ENCODE data around the gene VASH2.
"Not testable (repeated sequence)": the region's sequence is repeated elsewhere in the genome, so short reads cannot be mapped to it uniquely, and the experiment has no call there.

Gene VASH2

DNA sequence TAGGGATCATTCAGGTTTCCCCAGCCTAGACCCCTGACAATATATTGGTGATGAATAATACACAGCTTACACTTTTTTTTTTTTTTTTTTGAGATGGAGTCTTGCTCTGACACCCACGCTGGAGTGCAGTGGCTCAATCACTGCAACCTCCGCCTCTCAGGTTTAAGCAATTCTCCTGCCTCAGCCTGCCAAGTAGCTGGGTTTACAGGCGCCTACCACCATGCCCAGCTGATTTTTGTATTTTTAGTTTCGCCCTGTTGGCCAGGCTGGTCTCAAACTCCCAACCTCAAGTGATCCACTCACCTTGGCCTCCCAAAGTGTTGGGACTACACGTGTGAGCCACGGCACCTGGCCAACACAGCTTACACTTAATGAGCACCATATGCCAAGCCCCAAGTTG is 7.2 kb downstream of the VASH2 start:
- DNase-seq (ENCODE audit: low read depth): no peak

- DNase-seq (ENCODE audit: low read depth): no peak
Observed at GRCh38 chr1:212958175-212958574, 7.8 kb downstream of the VASH2 start.

GRCh38 chr1:212959266-212960220 is 9.2 kb downstream of the VASH2 start:
- no peak for DNase-seq (ENCODE audit: low read depth)

GRCh38 chr1:212960932-212961331 is 10.6 kb downstream of the VASH2 start:
- DNase-seq (ENCODE audit: low read depth): no peak

DNA sequence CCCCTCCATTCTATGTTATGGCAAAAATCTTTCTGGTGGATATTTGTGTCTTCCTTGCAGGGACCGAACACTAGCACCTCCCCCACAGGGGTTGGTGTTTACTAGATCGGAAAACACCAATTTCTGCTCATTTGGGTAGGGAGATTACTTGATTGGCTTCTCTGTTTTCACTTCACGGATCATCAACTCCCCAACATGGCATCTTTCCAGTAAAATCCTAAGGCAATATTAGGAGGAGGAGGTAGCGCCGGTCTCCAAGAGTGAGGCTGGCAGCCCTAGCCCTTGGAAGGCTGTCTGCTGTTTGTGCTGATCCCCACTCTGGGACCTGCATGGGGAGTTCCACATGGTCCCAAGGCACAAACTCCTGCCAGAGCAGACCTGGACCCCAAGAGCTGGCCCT is 12.2 kb downstream of the VASH2 start:
- DNase-seq (ENCODE audit: low read depth): no peak

DNA sequence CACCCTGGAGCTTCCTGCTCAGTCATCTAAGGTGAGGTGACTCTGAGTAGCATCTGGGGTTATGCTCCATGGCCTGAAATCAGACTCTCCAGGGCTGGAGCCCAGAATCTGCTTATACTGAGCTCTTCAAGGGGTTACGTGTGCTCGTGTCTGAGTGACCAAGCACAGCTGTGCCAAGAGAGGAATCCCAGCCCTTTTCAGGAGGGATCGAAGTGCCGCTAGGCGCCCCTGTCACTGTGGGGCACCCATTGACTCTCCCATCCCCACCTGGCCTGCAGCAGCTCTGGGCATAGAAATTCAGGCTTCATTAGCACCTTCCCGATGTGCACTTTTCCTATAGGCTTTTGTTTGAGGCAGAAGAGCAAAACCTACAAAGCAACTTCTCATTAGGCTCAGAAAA is 13.8 kb downstream of the VASH2 start:
- no peak for DNase-seq (ENCODE audit: low read depth)

- not testable (repeated sequence) for DNase-seq (ENCODE audit: low read depth)
Observed at GRCh38 chr1:212964993-212965392, 14.7 kb downstream of the VASH2 start.

DNA sequence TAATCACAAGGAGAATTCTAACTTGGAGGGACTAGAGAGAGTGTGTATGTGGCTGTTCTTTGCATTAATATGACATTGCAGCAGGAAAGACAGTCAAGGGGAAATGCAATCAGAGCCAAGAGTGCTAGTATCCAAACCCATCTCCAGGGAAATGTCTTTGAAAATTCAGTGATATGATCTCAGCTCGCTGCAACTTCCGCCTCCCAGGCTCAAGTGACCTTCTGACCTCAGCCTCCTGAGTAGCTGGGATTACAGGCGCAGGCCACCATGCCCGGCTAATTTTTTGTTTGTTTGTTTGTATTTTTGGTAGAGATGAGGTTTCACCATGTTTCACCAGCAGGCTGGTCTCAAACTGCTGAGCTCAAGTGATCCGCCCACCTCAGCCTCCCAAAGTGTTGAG is 16.3 kb downstream of the VASH2 start:
- DNase-seq (ENCODE audit: low read depth): no peak

GRCh38 chr1:212967801-212968200 is 17.5 kb downstream of the VASH2 start:
- no peak for DNase-seq (ENCODE audit: low read depth)

- DNase-seq (ENCODE audit: low read depth): no peak
Observed at GRCh38 chr1:212968368-212968863, 18.1 kb downstream of the VASH2 start.

- no peak for DNase-seq (ENCODE audit: low read depth)
Observed at GRCh38 chr1:212970085-212970484, 19.7 kb downstream of the VASH2 start.

DNA sequence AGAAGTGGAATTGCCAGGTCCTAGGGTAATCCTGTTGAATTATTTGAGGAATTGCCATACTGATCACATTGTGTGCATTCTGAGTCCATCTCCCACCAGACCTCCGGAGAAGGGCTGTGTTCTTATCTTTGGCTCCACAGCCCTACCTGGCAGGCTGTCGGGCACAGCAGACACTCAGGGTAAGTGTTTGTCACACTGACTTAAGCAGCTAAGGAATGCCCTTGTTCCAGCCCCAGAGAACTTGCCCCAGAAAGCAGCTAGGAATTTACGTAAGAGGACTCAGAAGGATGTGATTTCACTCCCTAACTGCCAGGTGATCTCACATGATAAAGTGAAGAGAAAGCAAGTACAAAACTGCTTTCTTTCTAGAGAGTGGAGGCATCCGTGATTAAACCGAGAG is 21.0 kb downstream of the VASH2 start:
- DNase-seq (ENCODE audit: low read depth): no peak

DNA sequence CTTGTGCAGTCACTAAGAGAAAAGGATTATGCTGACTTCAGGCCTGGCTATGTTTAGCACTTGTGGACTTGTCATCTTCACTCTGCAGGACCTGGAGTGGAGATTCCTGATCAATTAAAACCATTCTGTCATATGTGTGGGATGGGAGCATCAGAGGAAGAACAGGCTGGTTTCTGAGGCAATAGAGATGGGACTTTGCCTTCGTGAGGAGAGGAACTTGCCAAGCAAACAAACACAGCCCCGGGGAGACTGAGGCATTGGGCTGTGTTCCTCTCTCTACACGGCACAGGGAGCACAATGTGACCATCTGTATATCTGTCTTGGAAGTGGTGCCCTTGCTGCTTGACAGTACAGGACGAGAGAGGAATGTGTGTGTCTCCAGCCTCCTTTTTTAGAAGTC is 23.1 kb downstream of the VASH2 start:
- no peak for DNase-seq (ENCODE audit: low read depth)

DNA sequence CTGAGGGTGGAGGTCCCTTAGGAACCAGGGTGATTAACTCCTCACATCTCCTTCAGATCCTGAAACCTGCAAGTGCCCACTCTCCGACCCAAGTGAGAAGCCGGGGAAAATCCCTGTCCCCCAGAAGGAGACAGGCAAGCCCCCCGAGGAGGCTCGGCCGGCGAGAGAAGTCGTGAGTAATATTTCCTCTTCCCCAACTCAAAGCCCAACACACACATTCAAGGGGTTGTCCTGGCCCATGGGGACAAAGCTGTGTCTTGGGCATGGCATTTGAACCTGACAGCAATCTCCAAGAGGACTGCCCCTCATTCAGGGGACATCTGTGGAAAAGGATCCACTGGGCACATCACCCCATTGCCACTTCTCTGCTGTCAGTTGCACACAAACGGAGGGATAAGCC is 23.6 kb downstream of the VASH2 start:
- no peak for DNase-seq (ENCODE audit: low read depth)

GRCh38 chr1:212974711-212975110 is 24.4 kb downstream of the VASH2 start:
- DNase-seq (ENCODE audit: low read depth): no peak

DNA sequence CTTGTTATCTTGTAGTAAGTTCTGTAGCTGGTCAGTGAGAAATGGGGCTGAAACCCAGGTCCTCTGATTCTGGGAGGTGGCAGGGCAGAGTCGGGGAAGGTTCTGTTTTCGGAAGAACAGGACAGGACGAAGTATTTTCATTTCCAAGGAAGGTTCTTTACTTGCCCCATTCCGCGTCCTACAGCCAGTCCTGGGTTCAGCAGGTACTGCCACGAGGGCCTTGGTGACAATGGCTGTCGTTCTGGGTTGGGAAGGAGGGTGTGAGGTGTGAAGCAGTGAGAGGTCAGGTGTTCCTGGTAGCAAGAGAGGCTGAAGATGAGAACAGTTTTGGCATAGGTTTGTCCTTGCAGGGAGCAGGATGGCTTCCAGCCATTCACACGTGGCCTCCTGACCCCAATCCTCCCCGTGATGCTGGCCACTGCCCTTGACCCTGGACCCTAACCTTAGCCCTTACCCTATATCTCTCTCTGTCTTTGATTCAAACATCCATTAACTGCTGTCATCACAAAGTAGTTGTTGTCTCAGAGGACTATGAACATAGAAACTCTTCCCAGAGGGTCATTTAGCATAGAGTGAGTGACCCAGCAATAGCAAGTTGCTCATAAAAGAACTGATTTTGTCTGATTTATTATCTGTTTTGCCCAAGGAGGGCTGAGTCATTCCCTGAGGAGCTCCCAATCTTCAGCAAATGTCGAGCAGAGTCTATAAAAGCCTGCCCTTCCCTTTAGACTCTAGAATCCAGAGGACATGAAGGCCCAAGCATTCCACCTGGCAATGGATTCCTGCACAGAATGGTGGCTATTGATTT is 25.0 kb downstream of the VASH2 start:
- DNase-seq (ENCODE audit: low read depth): no peak

DNA sequence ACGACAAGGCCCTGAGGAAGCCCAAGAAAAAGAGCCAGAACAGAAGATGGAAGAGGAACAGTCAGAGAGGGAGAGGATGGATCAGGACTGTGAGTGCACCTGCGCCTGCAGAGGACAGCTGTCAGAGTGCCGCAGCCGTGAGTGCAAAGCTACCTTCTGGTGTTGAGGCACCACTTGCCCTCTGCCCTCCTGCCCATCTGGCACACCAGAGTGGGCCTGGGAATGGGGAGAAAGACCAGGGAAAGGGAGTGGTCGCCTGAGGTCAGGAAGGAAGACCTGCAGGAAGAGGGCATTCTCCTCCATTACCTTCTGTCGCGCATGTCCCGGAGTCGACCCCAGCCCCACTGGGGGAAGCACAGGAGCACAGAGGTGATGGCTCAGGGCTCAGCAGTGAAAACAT is 26.2 kb downstream of the VASH2 start:
- DNase-seq (ENCODE audit: low read depth): no peak

DNA sequence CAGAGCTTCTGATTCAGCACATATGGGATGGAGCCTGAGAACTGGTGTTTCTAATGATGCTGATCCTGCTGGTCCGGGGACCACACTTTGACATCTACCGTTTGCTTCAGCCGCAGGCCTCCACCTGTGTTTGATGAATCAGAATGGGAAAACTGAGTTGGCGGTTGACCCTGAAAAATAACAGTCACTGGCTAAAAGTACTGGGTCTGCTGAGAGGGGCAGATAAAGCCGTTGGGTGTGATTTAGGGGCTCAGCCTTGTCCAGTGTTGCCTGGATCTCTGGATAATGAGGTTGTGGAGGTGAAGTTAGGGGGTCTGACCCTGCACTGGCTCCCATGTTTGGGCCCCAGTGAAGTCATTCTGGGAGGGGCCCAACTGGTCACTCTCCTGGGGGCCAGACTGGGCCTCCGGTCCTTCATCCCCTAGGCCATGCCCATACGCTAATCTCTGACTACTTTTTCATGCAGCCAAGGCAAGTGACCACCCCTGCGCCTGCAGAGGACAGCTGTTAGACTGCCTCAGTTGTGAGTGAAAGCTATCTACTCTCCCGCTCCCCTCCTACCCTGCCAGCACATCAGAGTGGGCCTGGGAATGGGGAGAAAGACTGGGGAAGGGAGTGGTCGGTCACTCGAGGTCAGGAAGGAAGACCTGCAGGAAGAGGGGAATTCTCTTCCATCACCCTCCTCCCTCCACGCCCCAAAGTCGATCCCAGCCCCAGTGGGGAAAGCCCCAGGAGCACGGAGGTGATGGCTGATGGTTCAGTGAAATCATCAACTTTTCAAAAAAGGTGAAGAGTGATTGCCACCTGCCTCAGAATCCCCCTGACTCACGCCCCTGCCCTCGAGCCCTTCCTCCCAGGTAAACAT is 27.7 kb downstream of the VASH2 start:
- no peak for DNase-seq (ENCODE audit: low read depth)

GRCh38 chr1:212979340-212980122 is 29.2 kb downstream of the VASH2 start:
- DNase-seq (ENCODE audit: low read depth): no peak

GRCh38 chr1:212980123-212980785 is 29.9 kb downstream of the VASH2 start:
- no peak for DNase-seq (ENCODE audit: low read depth)
